Activated CD8-positive, alpha-beta T cell treated with anti-CD3 and anti-CD28 coated beads for 36 hours (primary cell): ENCODE measurements around the gene PCDHGB4. TPM values are rescaled to one million over a fixed set of nuclear protein-coding genes. Genes with fewer than 3 reads are reported as not detected.
"Not testable (repeated sequence)": the region's sequence is repeated elsewhere in the genome, so short reads cannot be mapped to it uniquely, and the experiment has no call there.

Source experiments
- ATAC-seq: fragments of 200-7000 bp; cut with Tn5 transposase; one replicate; pipeline ENCODE4 v1.10.0; 2021; ENCODE audit warnings: mild to moderate bottlenecking, moderate library complexity
- CTCF ChIA-PET: fragments of 350-600 bp; sonication (Branson Sonifier 250); formaldehyde crosslinking; loops from one replicate; lab custom pipeline; 2021; ENCODE audit warnings: antibody characterized with exemption; lab: Charles Lee
- POLR2A ChIA-PET: fragments of 350-600 bp; sonication (Branson Sonifier 250); formaldehyde crosslinking; loops from one replicate; lab custom pipeline; 2021; ENCODE audit warnings: antibody characterized with exemption; lab: Charles Lee
- DNase-seq: peaks from one replicate; pipeline ENCODE4 v3.0.0-alpha.2; 2020
- H3K27ac Mint-ChIP-seq: one replicate; pipeline ENCODE4 v1.8.0; 2021; ENCODE audit warnings: mild to moderate bottlenecking, mixed read lengths
- H3K27me3 Mint-ChIP-seq: one replicate; pipeline ENCODE4 v1.8.0; 2021; ENCODE audit warnings: mixed read lengths
- H3K36me3 Mint-ChIP-seq: one replicate; pipeline ENCODE4 v1.8.0; 2021; ENCODE audit warnings: low read depth, mixed read lengths
- H3K4me1 Mint-ChIP-seq: one replicate; pipeline ENCODE4 v1.8.0; 2021; ENCODE audit warnings: low read depth, mixed read lengths
- H3K4me3 Mint-ChIP-seq: one replicate; pipeline ENCODE4 v1.8.0; 2021; ENCODE audit warnings: mild to moderate bottlenecking, moderate library complexity, mixed read lengths
- H3K9me3 Mint-ChIP-seq: one replicate; pipeline ENCODE4 v1.8.0; 2021; ENCODE audit warnings: mixed read lengths
- intact Hi-C: fragments of 100-400 bp; cut with micrococcal nuclease; formaldehyde crosslinking; loops from one replicate; pipeline ENCODE4 v1.10.0; 2022
- total RNA-seq, 2 experiments: library from RNA; stranded (reverse); gene quantifications; one replicate each; pipeline ENCODE4 v1.2.3, GENCODE V29; 2021
- TF ChIP-seq, protein P1 (sequence below): fragments of 200-600 bp; IDR thresholded peaks from one replicate; pipeline ENCODE4 v1.8.0; 2022; ENCODE audit warnings: antibody characterized with exemption, mild to moderate bottlenecking

Gene PCDHGB4
- total RNA-seq, 2 experiments from 2014 or later: not detected

- DNase-seq (peak; percentile 75), ATAC-seq (peak; percentile 78)
- TF ChIP-seq, protein P1, sequence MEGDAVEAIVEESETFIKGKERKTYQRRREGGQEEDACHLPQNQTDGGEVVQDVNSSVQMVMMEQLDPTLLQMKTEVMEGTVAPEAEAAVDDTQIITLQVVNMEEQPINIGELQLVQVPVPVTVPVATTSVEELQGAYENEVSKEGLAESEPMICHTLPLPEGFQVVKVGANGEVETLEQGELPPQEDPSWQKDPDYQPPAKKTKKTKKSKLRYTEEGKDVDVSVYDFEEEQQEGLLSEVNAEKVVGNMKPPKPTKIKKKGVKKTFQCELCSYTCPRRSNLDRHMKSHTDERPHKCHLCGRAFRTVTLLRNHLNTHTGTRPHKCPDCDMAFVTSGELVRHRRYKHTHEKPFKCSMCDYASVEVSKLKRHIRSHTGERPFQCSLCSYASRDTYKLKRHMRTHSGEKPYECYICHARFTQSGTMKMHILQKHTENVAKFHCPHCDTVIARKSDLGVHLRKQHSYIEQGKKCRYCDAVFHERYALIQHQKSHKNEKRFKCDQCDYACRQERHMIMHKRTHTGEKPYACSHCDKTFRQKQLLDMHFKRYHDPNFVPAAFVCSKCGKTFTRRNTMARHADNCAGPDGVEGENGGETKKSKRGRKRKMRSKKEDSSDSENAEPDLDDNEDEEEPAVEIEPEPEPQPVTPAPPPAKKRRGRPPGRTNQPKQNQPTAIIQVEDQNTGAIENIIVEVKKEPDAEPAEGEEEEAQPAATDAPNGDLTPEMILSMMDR: peak; percentile 79
- peaks cover 26% of the 10 kb centered on the region for H3K36me3 Mint-ChIP-seq
- ChIA-PET POLR2A (no interaction called here), CTCF (interaction anchor here (0.6 to 3.7 kb wide), 41 partner anchors 8 to 571 kb away, joined by 3 to 45 read pairs (median 5); partner anchors contain the start of genes PCDHGA1, PCDHGA11, PCDHGA12 and PCDHGA3)
- intact Hi-C loops: loop anchor here (5.0 kb wide), 2 partner anchors 99 to 144 kb away; no protein-coding TSS in a partner anchor
- peak within 1 kb of the TSS; percentile 73 for H3K4me3 Mint-ChIP-seq
- peaks cover 28% of the 10 kb centered on the region for H3K9me3 Mint-ChIP-seq
- H3K27me3 Mint-ChIP-seq: peaks cover 69% of the 10 kb centered on the region
- peaks cover 13% of the 10 kb centered on the region for H3K4me1 Mint-ChIP-seq
- H3K27ac Mint-ChIP-seq: no peak within 1 kb of the TSS
These were observed 25.5 kb downstream of the PCDHGB4 start, which contains the start of gene PCDHGA10 for GRCh38 chr5:141412854-141413539. Gene PCDHGA10, plus strand, starts transcription at chr5:141412987. Its CDS starts 189 bp downstream, at chr5:141413176.

- Mint-ChIP-seq H3K9me3 (peaks cover 31% of the 10 kb centered on the region), H3K4me1 (peaks cover 16% of the 10 kb centered on the region), H3K27ac (no peak overlapping the region), H3K36me3 (peaks cover 30% of the 10 kb centered on the region), H3K27me3 (peaks cover 71% of the 10 kb centered on the region), H3K4me3 (peak overlapping the region; percentile 73)
- TF ChIP-seq, protein P1: no peak
- ChIA-PET CTCF (interaction anchor here (0.6 to 3.7 kb wide), 35 partner anchors 8 to 572 kb away, joined by 3 to 45 read pairs (median 5); partner anchors contain the start of genes PCDHGA1, PCDHGA12, PCDHGA3 and PCDHGA4), POLR2A (no interaction called here)
- intact Hi-C loops: loop anchor here (5.0 kb wide), 2 partner anchors 99 to 144 kb away; no protein-coding TSS in a partner anchor
- ATAC-seq (no peak), DNase-seq (no peak)
These were observed 26.1 kb downstream of the PCDHGB4 start for GRCh38 chr5:141413540-141414069.

GRCh38 chr5:141414548-141415274, 27.2 kb downstream of the PCDHGB4 start:
- not testable (repeated sequence) for H3K27ac Mint-ChIP-seq, DNase-seq, H3K4me3 Mint-ChIP-seq, ATAC-seq
- Mint-ChIP-seq H3K36me3 (peaks cover 32% of the 10 kb centered on the region), H3K4me1 (peaks cover 16% of the 10 kb centered on the region), H3K27me3 (peaks cover 69% of the 10 kb centered on the region), H3K9me3 (peaks cover 30% of the 10 kb centered on the region)
- POLR2A ChIA-PET: interaction anchor here (0.6 kb wide), 1 partner anchor 23 kb away, joined by 3 read pairs; no protein-coding TSS in a partner anchor
- CTCF ChIA-PET: interaction anchor here (1.8 to 3.9 kb wide), 8 partner anchors 12 to 149 kb away, joined by 5 to 45 read pairs (median 21); partner anchors contain the start of genes PCDHGA12, PCDHGA8, PCDHGA9 and PCDHGB3
- intact Hi-C loops: loop anchor here (5.0 kb wide), 2 partner anchors 98 to 143 kb away; no protein-coding TSS in a partner anchor

DNA sequence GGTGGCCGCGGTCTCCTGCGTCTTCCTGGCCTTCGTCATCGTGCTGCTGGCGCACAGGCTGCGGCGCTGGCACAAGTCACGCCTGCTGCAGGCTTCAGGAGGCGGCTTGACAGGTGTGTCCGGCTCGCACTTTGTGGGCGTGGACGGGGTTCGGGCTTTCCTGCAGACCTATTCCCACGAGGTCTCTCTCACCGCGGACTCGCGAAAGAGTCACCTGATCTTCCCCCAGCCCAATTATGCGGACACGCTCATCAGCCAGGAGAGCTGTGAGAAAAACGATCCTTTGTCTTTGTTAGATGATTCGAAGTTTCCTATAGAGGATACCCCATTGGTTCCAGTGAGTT, 27.7 kb downstream of the PCDHGB4 start:
- Mint-ChIP-seq H3K9me3 (peaks cover 31% of the 10 kb centered on the region), H3K36me3 (peaks cover 31% of the 10 kb centered on the region), H3K27me3 (peaks cover 68% of the 10 kb centered on the region), H3K4me1 (peaks cover 16% of the 10 kb centered on the region), H3K4me3 (peak overlapping the region; percentile 32)
- H3K27ac Mint-ChIP-seq, intact Hi-C loops, DNase-seq, POLR2A ChIA-PET, ATAC-seq: not testable (repeated sequence)
- CTCF ChIA-PET: interaction anchor here (0.9 to 3.9 kb wide), 5 partner anchors 59 to 148 kb away, joined by 3 to 17 read pairs (median 4); partner anchors contain the start of genes PCDHGA3 and PCDHGB1

GRCh38 chr5:141417494-141418172, 30.1 kb downstream of the PCDHGB4 start, which contains the start of gene PCDHGB7:
Gene PCDHGB7, plus strand, starts transcription at chr5:141417677. Its CDS starts 183 bp downstream, at chr5:141417860.
- intact Hi-C loops, POLR2A ChIA-PET, H3K27ac Mint-ChIP-seq: not testable (repeated sequence)
- Mint-ChIP-seq H3K4me3 (peak within 1 kb of the TSS; percentile 64), H3K27me3 (peaks cover 77% of the 10 kb centered on the region), H3K36me3 (peaks cover 39% of the 10 kb centered on the region), H3K4me1 (peaks cover 19% of the 10 kb centered on the region), H3K9me3 (peaks cover 39% of the 10 kb centered on the region)
- DNase-seq: peak; percentile 75
- TF ChIP-seq, protein P1: peak; percentile 63
- CTCF ChIA-PET: interaction anchor here (0.8 to 6.5 kb wide), 13 partner anchors 9 to 209 kb away, joined by 3 to 71 read pairs (median 4); partner anchors contain the start of genes PCDHB12, PCDHGA12 and PCDHGB6
- ATAC-seq: peak; percentile 76
